Stimulated activated CD8-positive, alpha-beta memory T cell treated with anti-CD3 and anti-CD28 coated beads, Interleukin-12 subunit alpha, Interleukin-12 subunit beta, amount 100 ng/mL, for 24 hours (primary cell): ENCODE measurements around the gene ST6GALNAC3.
"Not testable (repeated sequence)": the region's sequence is repeated elsewhere in the genome, so short reads cannot be mapped to it uniquely, and the experiment has no call there.

ENCODE experiments used
- DNase-seq: peaks from one replicate; pipeline ENCODE4 v3.0.0-alpha.2; 2020; ENCODE audit errors: extremely low read depth

The ST6GALNAC3 gene

GRCh38 chr1:76073481-76073880 is 1.1 kb upstream of the ST6GALNAC3 start:
- no peak for DNase-seq

- no peak for DNase-seq
Measured at GRCh38 chr1:76075188-76075489, 593 bp downstream of the ST6GALNAC3 start.

GRCh38 chr1:76075877-76076276 is 1.3 kb downstream of the ST6GALNAC3 start:
- DNase-seq: no peak

GRCh38 chr1:76079475-76080227 is 5.1 kb downstream of the ST6GALNAC3 start:
- no peak for DNase-seq

GRCh38 chr1:76080552-76081079 is 6.1 kb downstream of the ST6GALNAC3 start:
- no peak for DNase-seq

GRCh38 chr1:76082062-76082461 is 7.5 kb downstream of the ST6GALNAC3 start:
- DNase-seq: no peak

GRCh38 chr1:76083189-76083588 is 8.6 kb downstream of the ST6GALNAC3 start:
- DNase-seq: no peak

- DNase-seq: no peak
Measured at GRCh38 chr1:76084029-76084627, 9.6 kb downstream of the ST6GALNAC3 start.

- no peak for DNase-seq
Measured at GRCh38 chr1:76084685-76085084, 10.1 kb downstream of the ST6GALNAC3 start.

- no peak for DNase-seq
Measured at GRCh38 chr1:76086109-76086508, 11.6 kb downstream of the ST6GALNAC3 start.

GRCh38 chr1:76086597-76086996 is 12.1 kb downstream of the ST6GALNAC3 start:
- DNase-seq: no peak

- no peak for DNase-seq
Measured at GRCh38 chr1:76090283-76091203, 16.0 kb downstream of the ST6GALNAC3 start.

GRCh38 chr1:76092812-76093211 is 18.3 kb downstream of the ST6GALNAC3 start:
- no peak for DNase-seq

- DNase-seq: no peak
Measured at GRCh38 chr1:76093522-76094312, 19.2 kb downstream of the ST6GALNAC3 start.

- no peak for DNase-seq
Measured at GRCh38 chr1:76095802-76096201, 21.3 kb downstream of the ST6GALNAC3 start.

GRCh38 chr1:76097064-76097463 is 22.5 kb downstream of the ST6GALNAC3 start:
- DNase-seq: not testable (repeated sequence)

GRCh38 chr1:76098845-76099244 is 24.3 kb downstream of the ST6GALNAC3 start:
- DNase-seq: no peak

GRCh38 chr1:76101548-76101947 is 27.0 kb downstream of the ST6GALNAC3 start:
- DNase-seq: no peak

GRCh38 chr1:76102046-76102445 is 27.5 kb downstream of the ST6GALNAC3 start:
- DNase-seq: no peak

GRCh38 chr1:76103034-76103433 is 28.5 kb downstream of the ST6GALNAC3 start:
- no peak for DNase-seq

GRCh38 chr1:76105372-76105771 is 30.8 kb downstream of the ST6GALNAC3 start:
- no peak for DNase-seq

GRCh38 chr1:76106251-76106650 is 31.7 kb downstream of the ST6GALNAC3 start:
- no peak for DNase-seq
